Frontal cortex (tissue), 4 donors: Measurements from ENCODE around the gene RRBP1. TPM values are rescaled to one million over a fixed set of nuclear protein-coding genes. Genes with fewer than 3 reads are reported as not detected.

Source experiments
- DNase-seq, 2 donors: peaks; one replicate each; pipeline ENCODE4 v3.0.0; 2012; ENCODE audit warnings: low spot score in 2 of 2
- FAIRE-seq: peaks from 2 replicates; lab custom pipeline; 2012; peaks lifted over from hg19 to GRCh38; lab: Jason Lieb, UNC
- total RNA-seq: library from RNA; depleted of rRNA; stranded (reverse); fragments of >200 nt; gene quantifications from one replicate; pipeline ENCODE4 v1.2.3, GENCODE V29; 2014
- donor health status: control.
- donor health status: control.
- donor health status: control.

Gene RRBP1
- total RNA-seq, 1 donor from 2014 or later = 6.1 TPM

GRCh38 chr20:17568045-17568788 lies 113.8 kb downstream of the RRBP1 start:
- DNase-seq = no peak
- FAIRE-seq = no peak

DNA sequence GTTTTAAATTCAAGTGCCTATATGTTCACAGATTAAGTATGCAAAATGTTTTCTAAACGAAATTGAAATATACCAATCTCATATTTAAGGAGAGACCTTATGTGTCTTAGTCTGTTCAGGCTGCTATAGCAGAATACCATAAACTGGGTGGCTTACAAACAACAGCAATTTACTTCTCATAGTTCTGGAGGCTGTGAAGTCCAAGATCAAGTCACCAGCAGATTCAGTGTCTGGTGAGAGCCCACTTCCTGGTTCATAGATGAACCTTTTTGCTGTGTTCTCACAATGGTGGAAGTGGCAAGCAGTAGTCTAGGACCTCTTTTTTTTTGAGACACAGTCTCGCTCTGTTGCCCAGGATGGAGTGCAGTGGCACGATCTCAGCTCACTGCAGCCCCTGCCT lies 115.7 kb downstream of the RRBP1 start:
- DNase-seq = no peak
- FAIRE-seq = no peak

GRCh38 chr20:17565169-17565845 lies 116.7 kb downstream of the RRBP1 start:
- DNase-seq = no peak
- no peak for FAIRE-seq

Other genes starting within 250 kb of the RRBP1 start
- gene BFSP1, start 150.9 kb downstream of the RRBP1 start, total RNA-seq = 0.41 TPM
- gene DSTN, start 112.2 kb downstream of the RRBP1 start, total RNA-seq = 258 TPM
- gene BANF2, start 17.7 kb upstream of the RRBP1 start, total RNA-seq = not detected